GM19463 (cell line): ENCODE results near the gene CARD14.

Experiments used
- ATAC-seq: cut with Tn5 transposase; IDR thresholded peaks from one replicate; pipeline ENCODE4 v1.9.1; 2021; ENCODE audit warnings: mild to moderate bottlenecking, moderate library complexity; ENCODE audit not compliant: unreplicated experiment

CARD14 gene

DNA sequence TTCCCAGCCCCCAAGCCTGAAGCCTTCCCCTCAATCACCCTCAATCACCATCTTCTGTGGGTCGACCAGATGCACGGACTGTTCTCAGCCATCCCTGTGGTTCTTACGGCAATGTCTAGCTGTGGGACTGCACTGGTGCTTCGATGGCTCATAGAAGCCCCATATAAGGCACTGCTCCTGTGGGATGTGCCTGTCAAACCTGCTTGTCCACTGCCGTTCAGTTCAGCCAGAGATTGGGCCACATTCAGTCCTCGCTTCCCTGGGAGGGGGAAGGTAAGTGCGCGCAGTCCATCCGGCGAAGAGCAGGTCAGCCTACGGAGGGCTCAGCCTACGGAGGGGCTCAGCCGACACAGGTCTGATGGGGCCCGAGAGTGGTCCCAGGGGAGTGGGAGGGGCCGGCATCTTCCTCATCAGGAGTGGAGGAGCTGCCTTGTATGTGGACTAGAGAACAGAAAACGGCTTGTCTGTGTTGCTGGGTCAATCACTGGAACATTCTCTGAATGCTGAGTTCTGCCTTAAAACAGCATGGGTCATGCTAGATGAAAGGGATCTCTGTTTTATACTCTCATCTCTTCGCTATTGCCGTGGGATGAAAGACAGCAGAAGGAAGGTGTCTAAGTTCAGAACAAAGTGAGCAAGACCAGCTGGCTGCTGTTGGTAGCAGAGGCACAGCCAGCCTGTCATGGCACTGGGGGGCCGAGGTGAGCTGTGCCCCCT lies at the start of gene CARD14:
TSS of gene CARD14 (plus strand) at position 247 of the 717 bp plus-strand sequence. CDS start 11,409 bp downstream, outside the sequence.
- no peak for ATAC-seq

- no peak for ATAC-seq
These were observed 47.7 kb upstream of the CARD14 start for GRCh38 chr17:80122026-80122575.

- no peak for ATAC-seq
These were observed 46.8 kb upstream of the CARD14 start for GRCh38 chr17:80122926-80123505.

DNA sequence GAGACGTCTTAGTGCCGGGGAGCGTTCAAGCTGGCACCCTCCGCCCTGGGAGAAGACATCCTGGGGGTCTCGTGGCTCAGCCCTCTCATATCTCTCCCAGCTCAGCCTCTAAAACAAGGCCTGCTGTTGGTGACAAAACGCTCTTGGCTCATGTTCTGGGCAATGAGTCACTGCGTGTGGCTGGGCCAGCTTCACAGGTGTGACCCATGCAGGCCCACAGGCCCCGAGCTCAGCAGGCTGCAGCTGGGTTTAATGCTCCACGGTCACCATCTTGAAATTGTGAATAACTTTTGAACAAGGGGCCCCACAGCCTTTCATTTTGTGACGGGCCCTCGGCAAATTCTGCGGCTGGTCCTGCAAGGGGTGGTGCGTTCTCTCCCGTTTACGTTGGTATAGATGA lies 46.0 kb upstream of the CARD14 start:
- ATAC-seq, result no peak

GRCh38 chr17:80124351-80124981 lies 45.4 kb upstream of the CARD14 start:
- no peak for ATAC-seq

- no peak for ATAC-seq
These were observed 44.0 kb upstream of the CARD14 start for GRCh38 chr17:80125656-80126448.

DNA sequence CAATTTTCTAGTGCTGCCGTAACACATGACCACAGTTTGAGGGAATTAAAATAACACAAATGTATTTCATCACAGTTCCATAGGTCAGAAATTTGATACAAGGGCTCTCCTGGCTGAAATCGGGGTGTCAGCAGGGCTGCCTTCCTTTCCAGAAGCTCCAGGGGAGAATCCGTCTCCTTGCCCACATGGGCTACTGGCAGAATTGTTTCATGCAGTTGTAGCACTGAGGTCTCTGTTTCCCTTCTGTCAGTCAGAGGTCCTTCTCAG lies 43.4 kb upstream of the CARD14 start:
- no peak for ATAC-seq

GRCh38 chr17:80129006-80129565 lies 40.7 kb upstream of the CARD14 start:
- ATAC-seq, result no peak

DNA sequence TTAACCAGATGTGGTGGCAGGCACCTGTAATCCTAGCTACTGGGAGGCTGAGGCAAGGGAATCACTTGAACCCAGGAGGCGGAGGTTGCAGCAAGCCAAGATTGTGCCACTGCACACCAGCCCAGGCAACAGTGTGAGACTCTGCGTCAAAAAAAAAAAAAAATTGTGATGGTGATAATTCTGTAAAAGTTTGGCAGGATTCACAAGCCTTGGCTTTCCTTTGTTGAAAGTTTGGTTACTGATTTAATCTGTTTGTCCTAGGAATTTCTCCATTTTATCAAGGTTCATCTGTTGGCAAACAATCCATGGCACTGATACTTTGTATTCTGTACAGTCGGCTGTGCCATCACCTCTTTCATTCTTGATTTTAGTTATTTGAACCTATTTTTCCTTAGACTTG lies 38.8 kb upstream of the CARD14 start:
- no peak for ATAC-seq

- no peak for ATAC-seq
These were observed 36.8 kb upstream of the CARD14 start for GRCh38 chr17:80132906-80133625.

DNA sequence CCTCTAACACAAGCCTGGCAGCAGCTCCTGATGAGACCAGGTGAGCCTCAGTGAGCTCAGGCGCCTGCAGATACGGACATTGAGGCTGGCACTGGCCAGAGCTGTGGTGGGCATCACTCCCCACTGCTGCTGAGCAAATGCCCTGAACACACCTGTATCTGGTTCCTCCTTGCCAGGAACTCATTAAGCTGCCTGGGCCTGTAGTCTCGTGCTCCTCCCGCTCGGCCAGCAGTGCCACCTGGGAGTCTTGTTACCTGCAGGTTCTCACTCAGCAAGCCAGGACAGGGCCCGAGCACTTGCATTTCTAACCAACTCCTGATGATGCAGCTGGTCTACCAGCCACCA lies 36.2 kb upstream of the CARD14 start:
- ATAC-seq, result no peak

GRCh38 chr17:80137131-80137530 lies 32.7 kb upstream of the CARD14 start:
- ATAC-seq, result no peak

GRCh38 chr17:80138856-80139426 lies 30.9 kb upstream of the CARD14 start:
- no peak for ATAC-seq

- ATAC-seq, result no peak
These were observed 28.2 kb upstream of the CARD14 start for GRCh38 chr17:80141463-80142165.

DNA sequence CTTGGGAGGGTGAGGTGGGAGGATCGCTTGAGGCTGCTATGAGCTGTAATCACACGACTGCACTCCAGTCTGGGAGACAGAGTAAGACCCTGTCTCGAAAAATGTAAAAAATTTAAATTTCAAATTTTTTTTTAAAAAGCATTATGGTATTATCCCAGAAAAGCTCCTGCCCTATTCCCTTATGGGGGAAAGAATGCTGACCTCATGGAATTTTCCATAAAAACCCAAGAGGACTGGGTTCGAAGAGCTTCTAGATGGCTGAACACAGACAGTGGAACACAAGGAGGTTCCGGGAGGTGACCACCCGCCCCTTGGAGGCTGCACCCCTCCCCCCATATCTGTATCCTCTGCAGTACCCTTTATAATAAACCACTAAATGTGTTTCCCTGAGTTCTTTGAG lies 26.9 kb upstream of the CARD14 start:
- no peak for ATAC-seq

GRCh38 chr17:80145076-80146075 lies 24.5 kb upstream of the CARD14 start:
- ATAC-seq, result no peak

DNA sequence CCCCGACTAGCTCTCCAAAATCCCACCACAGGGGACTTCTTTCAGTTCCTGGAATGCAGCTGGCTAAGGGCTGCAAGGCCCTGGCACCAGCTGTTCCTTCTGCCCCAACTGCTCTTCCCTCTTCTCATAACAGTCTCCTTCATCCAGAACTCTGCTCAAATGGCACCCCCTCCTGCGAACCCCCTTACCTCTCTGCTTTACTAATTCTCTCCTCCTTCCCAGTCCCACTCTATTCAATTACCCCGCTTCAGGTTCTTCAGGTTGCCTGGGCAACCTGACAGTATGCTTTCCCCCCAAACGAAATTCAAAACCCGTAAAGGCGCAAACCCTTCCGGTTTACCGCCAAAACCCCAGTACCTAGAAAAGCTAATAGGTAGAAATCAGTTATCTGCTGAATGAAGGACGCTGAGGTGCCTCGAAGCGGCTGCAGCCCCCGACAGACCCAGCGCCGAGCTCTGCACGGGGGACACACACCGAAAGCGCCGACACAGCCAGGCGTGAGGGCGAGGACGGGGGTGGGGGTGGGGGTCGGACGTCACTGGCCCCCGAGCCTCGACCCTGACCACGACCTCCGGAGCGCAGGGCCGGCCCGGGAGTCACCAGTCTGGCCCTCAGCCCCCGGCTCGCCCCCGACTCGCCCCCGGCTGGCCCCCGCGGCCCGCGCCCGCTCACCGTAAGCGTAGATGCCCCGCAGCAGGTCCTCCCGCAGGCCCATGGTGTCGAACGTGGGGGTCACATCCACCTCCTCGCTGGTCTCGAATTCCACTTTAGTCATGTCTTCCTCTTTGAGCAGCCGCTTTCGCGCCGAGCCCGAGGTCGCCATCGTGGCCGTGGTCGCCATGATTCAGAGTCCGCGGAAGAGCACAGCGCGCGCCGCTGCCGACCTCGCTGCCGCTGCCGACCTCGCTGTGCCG lies 23.5 kb upstream of the CARD14 start:
- peak; percentile 7 for ATAC-seq
